GM12874 (cell line): ENCODE results near the gene TMEM134.

ENCODE experiments used
- CTCF ChIP-seq: IDR thresholded peaks from 2 replicates; pipeline ENCODE4 v1.5.1; 2011; ENCODE audit warnings: low read depth, mild to moderate bottlenecking, control low read depth, low read length, moderate library complexity; ENCODE audit not compliant: insufficient read depth

TMEM134 gene

GRCh38 chr11:67470337-67471002 lies 1.4 kb upstream of the TMEM134 start:
- TF ChIP-seq CTCF = no peak

GRCh38 chr11:67469508-67469811 lies 409 bp upstream of the TMEM134 start:
- TF ChIP-seq CTCF = no peak

DNA sequence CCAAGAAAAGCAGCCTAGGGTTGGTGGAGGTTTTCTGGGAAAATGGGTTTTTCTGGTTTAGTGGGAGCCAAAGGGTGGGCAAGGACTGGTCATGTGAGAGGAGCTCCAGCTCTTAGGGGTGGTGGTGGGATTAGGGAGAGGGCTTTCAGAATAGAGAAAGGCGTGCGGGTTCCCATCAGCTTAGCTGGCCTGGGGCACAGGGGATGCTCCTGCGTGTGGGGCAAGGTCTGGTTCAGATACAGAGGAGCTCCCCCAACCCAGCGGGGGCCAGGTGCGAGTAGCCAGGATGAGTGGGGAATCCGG lies 644 bp downstream of the TMEM134 start:
- TF ChIP-seq CTCF = no peak

DNA sequence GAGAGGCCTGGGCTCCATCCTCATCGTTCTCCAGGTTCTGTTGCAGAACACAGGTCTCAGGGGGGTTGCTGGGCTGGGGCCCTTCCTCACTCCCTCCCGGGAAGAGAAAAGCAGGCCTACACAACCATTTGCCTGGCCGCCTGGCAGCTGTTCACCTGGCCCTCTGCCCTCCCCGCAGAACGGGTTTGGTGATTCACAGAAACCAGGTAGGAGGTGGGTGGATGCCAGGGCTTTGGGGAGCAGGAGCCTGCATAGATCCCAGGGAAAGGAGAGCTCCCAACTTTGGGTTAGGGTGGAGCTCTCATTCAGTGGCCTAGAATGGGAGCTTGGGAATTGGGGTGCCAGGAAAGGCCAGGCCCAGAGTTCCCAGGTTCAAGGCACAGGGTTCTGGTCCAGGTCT lies 995 bp downstream of the TMEM134 start:
- TF ChIP-seq CTCF = no peak

- no peak for TF ChIP-seq CTCF
Measured at GRCh38 chr11:67466962-67467771, 1.9 kb downstream of the TMEM134 start.

GRCh38 chr11:67466367-67466766 lies 2.7 kb downstream of the TMEM134 start:
- TF ChIP-seq CTCF = no peak

DNA sequence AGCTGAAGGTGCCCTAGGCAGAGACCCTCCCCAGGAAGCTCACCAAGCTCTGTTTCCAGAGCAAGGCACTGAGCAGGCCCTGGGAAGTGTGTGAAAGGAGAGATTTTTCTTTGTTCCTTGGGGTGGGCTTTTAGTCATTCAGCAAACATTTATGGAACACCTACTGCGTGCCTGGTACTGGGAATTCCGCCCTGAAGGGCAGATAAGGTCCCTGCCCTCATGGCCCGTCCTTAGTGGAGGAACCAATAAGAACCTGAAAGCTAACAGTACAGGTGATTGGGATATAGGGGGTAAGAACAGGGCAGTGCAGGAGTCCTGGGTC lies 3.9 kb downstream of the TMEM134 start:
- no peak for TF ChIP-seq CTCF
